GM12878 (cell line): Measurements from ENCODE around the gene IL17RA.

Experiments used
- CBX3 ChIP-seq: fragments of 200-600 bp; sonication (generic); IDR thresholded peaks from 2 replicates; pipeline ENCODE4 v1.6.1; 2016; ENCODE audit warnings: low read depth, borderline replicate concordance
- CTCF ChIP-seq, 3 experiments: IDR thresholded peaks in 2 of 3; conservative IDR thresholded peaks in 1 of 3; 2 replicates each; pipeline ENCODE4 v1.5.1; 2011; ENCODE audit warnings: low read depth in 3 of 3, low read length in 3 of 3, mild to moderate bottlenecking in 3 of 3, control low read depth in 2 of 3, moderate library complexity in 2 of 3, inconsistent platforms in 1 of 3, mixed read lengths in 1 of 3; ENCODE audit not compliant: control insufficient read depth in 2 of 3, insufficient read depth in 1 of 3; ENCODE audit errors: extremely low read depth in 1 of 3
- IKZF1 ChIP-seq: fragments of 450-650 bp; conservative IDR thresholded peaks from 2 replicates; pipeline ENCODE4 v1.6.1; 2017; ENCODE audit warnings: antibody characterized with exemption, mild to moderate bottlenecking
- MAX ChIP-seq: IDR thresholded peaks from 2 replicates; pipeline ENCODE4 v1.6.1; 2012; ENCODE audit warnings: low read depth, low read length, improper control_type of control experiment
- NFYB ChIP-seq: IDR thresholded peaks from 2 replicates; pipeline ENCODE4 v1.6.1; 2011; ENCODE audit warnings: low read depth, mild to moderate bottlenecking, low read length, improper control_type of control experiment, moderate library complexity; ENCODE audit not compliant: insufficient read depth
- POLR2A ChIP-seq: IDR thresholded peaks from 2 replicates; pipeline ENCODE4 v1.6.1; 2011; ENCODE audit warnings: low read depth, mild to moderate bottlenecking, low read length
- RB1 ChIP-seq: fragments of 450-650 bp; formaldehyde crosslinking; IDR thresholded peaks from 2 replicates; pipeline ENCODE4 v1.6.1; 2017; ENCODE audit warnings: mild to moderate bottlenecking, borderline replicate concordance
- RCOR1 ChIP-seq: conservative IDR thresholded peaks from 2 replicates; pipeline ENCODE4 v1.6.1; 2012; ENCODE audit warnings: low read depth, low read length, improper control_type of control experiment

GRCh38 chr22:17157714-17158113 is 72.9 kb downstream of the IL17RA start:
- no peak for TF ChIP-seq MAX
- no peak for TF ChIP-seq POLR2A
- no peak for TF ChIP-seq RB1
- no peak for TF ChIP-seq CTCF (IDR thresholded peaks at IDR 0.05 in 2 of 3, conservative IDR thresholded peaks at IDR 0.05 in 1 of 3; ENCODE audit: control insufficient read depth in 2 of 3, extremely low read depth in 1 of 3, insufficient read depth in 1 of 3, low read depth in 3 of 3, low read length in 3 of 3)
- TF ChIP-seq IKZF1: no peak
- no peak for TF ChIP-seq NFYB
- no peak for TF ChIP-seq RCOR1
- no peak for TF ChIP-seq CBX3
